ENCODE results near the gene IFNA5.

GRCh38 chr9:21331676-21332402 lies 26.7 kb upstream of the IFNA5 start:
- TF ChIP-seq CTCF (IDR thresholded peaks at IDR 0.05) (no peak), POLR2A (IDR thresholded peaks at IDR 0.05) (no peak)

Data from uterus (tissue), 2 donors.